Fibroblast of villous mesenchyme (primary cell): Measurements from ENCODE around the gene SNAP47. TPM values are rescaled to one million over a fixed set of nuclear protein-coding genes. Genes with fewer than 3 reads are reported as not detected.

Experiments used
- DNase-seq: peaks from one replicate; pipeline ENCODE4 v3.0.0-alpha.2; 2010; ENCODE audit warnings: low read depth
- H3K4me3 ChIP-seq: 2 replicates; pipeline ENCODE4 v1.5.1; 2011; ENCODE audit warnings: low read depth, mild to moderate bottlenecking, low read length
- total RNA-seq: library from RNA; depleted of rRNA; stranded (reverse); fragments of >200 nt; gene quantifications from 2 replicates; pipeline ENCODE4 v1.2.3, GENCODE V29; 2012
- TF ChIP-seq, protein P1 (sequence below): IDR thresholded peaks from 2 replicates; pipeline ENCODE4 v1.5.1; 2012; ENCODE audit warnings: low read depth, mild to moderate bottlenecking, low read length; ENCODE audit not compliant: insufficient read depth

Gene SNAP47
- total RNA-seq, 1 donor = 58.3 TPM

DNA sequence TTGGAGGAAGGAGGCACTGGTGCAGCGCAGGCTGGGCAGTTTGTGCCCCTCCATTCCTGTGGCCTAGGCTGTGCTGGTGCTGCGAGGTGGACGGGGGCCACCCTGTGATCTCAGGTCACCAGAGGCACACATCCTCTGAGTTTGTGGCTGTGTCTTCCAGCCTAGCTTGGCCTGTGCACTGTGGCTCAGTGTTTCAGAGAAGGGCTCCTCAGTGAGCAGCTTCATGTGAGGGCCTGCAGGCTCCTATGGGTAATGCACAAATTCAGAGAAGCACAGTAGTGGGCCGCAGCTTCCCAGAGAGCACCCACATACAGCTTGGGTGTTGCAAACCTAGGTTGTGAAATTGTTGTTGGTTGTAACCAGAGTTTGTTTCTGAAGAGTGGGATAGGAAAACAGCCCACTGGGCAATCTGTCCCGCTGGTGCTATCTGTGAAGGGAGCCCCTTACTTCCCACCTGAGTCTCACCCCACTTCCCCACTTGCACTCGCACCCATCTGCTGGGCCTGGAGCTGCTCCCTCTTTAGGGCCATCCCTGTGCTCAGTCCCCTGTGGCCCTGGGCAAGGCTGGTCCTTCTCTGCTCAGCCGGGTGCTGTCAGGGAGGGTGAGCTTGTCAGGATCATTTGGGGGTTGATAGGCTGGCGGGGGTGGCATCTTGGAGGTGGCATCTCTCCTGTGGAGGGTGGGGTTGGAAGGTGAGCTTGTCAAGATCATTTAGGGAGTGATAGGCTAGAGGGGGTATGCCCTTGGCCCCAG is 30.2 kb downstream of the SNAP47 start:
- H3K4me3 ChIP-seq = no peak overlapping the region
- TF ChIP-seq, protein P1, sequence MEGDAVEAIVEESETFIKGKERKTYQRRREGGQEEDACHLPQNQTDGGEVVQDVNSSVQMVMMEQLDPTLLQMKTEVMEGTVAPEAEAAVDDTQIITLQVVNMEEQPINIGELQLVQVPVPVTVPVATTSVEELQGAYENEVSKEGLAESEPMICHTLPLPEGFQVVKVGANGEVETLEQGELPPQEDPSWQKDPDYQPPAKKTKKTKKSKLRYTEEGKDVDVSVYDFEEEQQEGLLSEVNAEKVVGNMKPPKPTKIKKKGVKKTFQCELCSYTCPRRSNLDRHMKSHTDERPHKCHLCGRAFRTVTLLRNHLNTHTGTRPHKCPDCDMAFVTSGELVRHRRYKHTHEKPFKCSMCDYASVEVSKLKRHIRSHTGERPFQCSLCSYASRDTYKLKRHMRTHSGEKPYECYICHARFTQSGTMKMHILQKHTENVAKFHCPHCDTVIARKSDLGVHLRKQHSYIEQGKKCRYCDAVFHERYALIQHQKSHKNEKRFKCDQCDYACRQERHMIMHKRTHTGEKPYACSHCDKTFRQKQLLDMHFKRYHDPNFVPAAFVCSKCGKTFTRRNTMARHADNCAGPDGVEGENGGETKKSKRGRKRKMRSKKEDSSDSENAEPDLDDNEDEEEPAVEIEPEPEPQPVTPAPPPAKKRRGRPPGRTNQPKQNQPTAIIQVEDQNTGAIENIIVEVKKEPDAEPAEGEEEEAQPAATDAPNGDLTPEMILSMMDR = no peak
- DNase-seq = no peak

DNA sequence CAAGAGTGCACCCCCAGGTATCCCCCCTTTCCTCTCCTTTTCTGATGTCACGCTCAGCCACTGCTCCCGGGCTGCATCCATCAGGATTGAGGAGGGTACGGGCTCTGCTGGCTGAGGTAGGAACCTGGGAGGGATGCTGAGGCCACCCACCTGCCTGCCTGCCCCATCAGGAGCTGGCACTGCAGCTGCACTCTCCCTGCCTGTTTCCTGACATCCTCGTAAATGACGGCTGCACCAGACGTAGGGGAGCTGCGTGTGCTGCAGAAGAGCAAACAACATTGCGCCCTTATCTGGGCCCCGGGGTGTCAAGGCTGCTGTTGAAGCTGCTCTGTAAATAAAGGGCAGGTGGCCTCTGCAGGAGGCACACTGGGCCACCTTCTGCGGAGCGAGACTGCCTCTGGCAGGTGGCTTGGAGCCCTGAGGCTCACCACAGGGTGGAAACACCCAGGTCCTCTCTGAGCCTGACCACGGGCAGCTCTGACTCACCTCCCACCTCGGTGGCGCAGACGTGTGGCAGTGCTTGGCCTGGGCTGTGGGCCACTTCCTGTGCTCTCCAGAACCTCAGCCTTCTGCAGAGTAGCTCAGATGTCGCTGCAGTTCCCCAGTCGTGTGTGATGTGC is 30.9 kb downstream of the SNAP47 start:
- TF ChIP-seq, protein P1 = no peak
- no peak for DNase-seq
- no peak overlapping the region for H3K4me3 ChIP-seq

DNA sequence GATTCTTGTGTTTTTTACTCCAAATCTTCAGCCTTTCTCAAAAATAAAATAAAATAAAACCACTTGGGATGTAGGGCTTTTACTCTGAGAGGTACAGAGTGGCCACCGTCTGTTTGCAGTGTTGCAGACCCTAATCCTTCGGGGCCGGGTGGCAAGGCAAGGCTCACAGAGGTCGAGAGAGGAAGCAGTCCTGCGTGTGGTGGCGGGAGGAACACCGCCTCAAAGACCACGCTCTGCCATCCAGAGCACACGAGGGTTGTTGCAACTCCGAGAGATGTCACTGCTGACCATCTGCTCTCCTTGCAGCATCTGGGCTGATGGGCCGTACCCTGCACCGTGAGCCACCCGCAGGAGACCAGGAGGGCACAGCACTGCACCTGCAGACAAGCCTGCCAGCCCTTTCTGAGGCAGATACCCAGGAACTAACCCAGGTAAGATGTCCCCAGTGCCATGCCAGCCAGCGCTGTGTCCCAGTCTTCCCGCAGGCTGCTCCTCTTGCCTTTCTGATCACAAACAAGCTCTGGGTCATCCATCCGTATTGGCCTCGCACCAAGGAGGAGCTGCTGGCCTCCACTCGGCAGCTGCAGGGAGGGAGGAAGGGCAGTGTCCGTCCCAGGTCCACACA is 31.5 kb downstream of the SNAP47 start:
- TF ChIP-seq, protein P1 = no peak
- no peak for DNase-seq
- H3K4me3 ChIP-seq = no peak overlapping the region

DNA sequence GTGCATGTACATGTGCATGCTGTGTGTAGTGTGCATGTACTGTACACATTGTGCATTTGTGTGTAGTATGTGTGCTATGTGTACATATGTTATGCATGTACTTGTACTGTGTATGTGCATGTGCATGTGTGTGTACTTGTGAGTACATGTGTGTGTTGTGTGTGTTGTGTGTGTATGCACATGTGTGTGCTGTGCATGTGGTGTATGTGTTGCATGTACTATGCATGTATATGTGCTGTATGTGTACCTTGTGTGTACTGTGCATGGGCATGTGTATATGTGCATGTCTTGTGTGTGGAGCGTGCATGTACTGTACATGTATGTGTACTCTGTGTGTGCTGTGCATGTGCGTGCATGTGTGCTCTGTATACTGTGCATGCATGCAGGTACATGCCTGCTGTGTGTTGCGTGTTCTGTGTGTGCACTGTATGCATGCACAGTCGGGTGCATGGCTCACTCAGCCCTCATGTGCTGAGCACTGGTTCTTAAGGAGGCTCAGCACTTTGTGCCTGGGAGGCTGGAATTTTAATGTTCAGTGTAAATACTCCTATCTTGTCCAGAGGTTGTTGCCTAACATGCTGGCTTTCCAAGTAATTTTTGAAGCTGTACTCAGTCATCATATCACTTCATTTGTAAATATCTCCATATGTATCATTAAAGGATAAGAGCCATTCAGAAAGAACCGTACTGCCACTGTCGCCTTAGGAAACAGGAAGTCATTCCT is 32.3 kb downstream of the SNAP47 start:
- H3K4me3 ChIP-seq = no peak overlapping the region
- TF ChIP-seq, protein P1 = no peak
- no peak for DNase-seq

DNA sequence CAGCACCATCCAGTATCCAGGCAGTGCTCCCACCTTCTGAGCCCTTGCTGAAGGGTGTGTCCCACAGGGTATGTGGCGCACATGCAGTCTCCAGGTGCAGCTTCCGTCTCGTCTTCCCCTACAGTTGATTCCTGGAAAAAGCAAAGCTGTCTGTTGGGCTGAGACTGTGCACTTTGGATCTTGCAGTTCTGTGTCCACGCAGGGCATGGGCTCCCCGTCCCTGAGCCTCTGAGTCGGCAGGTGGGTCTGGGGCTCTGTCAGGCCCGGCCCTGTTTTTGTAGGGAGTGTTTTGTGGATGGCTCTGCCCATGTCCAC is 32.8 kb downstream of the SNAP47 start:
- TF ChIP-seq, protein P1 = no peak
- DNase-seq = no peak
- no peak overlapping the region for H3K4me3 ChIP-seq

DNA sequence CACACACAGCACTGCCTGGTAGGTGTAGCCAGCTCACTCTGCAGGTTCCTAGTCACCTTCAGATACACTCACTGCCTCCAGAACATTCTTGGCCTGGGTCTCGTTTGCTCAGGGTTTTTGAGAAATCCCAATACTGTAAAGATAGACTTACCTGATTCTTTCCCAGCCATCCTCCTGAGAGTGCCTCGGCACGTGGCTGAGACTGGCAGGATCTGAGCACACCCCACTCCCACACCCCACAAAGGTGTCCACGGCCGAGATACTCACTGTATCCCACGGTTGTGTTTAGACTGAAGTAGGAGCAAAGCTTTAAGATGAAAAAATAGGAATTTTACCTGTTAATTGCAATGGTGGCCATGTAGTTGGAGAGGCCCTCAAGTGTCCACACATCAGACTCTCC is 33.4 kb downstream of the SNAP47 start:
- DNase-seq = no peak
- TF ChIP-seq, protein P1 = no peak
- H3K4me3 ChIP-seq = no peak overlapping the region
